Measurements from ENCODE around the gene RGL1.

GRCh38 chr1:183925947-183926346, 121.0 kb downstream of the RGL1 start:
- no peak for TF ChIP-seq POLR2A (IDR thresholded peaks at IDR 0.05)
- no peak for TF ChIP-seq CTCF (IDR thresholded peaks at IDR 0.05 in 4 of 5, conservative IDR thresholded peaks at IDR 0.05 in 1 of 5)
